ENCODE measurements around the gene NAV2.

Gene NAV2

GRCh38 chr11:19740586-19740985 is 27.9 kb downstream of the NAV2 start:
- no peak for DNase-seq (ENCODE audit: low read depth in 2 of 2)

- DNase-seq (ENCODE audit: low read depth in 2 of 2), result peak; percentile 40 to 41
Observed at GRCh38 chr11:19742588-19743292, 30.1 kb downstream of the NAV2 start.

- DNase-seq (ENCODE audit: low read depth in 2 of 2), result no peak
Observed at GRCh38 chr11:19743622-19744021, 31.0 kb downstream of the NAV2 start.

- DNase-seq (ENCODE audit: low read depth in 2 of 2), result no peak
Observed at GRCh38 chr11:19744130-19744529, 31.5 kb downstream of the NAV2 start.

- no peak for DNase-seq (ENCODE audit: low read depth in 2 of 2)
Observed at GRCh38 chr11:19746086-19746485, 33.4 kb downstream of the NAV2 start.

GRCh38 chr11:19747634-19748033 is 35.0 kb downstream of the NAV2 start:
- DNase-seq (ENCODE audit: low read depth in 2 of 2), result no peak

DNA sequence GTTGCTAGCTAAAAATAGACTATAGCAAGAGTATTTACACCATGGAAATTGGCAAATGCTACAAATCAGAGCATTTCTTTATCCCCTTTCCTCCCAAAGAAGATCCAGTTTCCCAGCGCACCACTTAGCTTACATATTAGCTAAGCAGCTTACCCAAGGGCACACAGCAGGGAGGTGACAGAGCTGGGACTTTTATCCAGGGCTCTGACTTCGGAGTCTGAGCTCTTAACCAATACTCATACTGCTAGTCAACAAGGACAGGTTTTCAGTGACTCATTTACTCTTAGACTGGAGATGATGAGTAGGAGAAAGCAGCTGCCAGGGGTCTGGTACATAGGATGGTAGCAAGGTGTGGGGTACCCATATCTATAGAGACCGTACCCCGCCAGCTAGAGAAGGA is 38.4 kb downstream of the NAV2 start:
- DNase-seq (ENCODE audit: low read depth in 2 of 2), result no peak

DNA sequence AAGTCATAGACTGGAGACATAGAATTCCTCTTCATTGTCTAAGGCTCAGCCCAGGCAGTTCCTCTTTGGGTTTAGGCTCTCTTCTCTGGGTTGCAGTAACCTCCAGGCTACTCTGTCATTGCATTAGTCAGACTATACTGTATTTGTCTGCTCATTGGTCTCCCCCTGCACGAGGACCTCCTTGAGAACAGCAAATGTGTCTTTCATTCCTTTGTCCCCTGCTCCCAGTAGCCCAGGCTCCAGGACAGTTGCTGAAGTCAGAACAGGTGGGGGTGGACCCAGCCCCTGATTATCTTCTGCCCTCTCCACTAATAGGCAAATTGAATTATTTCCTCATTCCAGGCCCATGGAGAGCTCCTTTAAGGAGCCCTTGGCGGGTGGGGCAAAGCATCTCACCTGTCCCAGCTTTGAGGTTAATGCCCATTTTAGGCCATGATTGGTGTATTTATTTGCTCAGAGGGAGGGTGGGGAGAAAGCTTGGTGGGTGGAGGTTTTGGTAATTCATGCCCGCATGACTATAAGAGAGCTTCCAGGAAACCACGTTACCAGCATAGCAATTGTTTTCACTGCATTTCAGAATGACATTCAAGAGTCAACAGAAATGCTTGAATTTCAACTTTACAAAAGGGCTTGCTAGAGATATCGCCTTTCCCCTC is 40.9 kb downstream of the NAV2 start:
- DNase-seq (ENCODE audit: low read depth in 2 of 2), result no peak

DNA sequence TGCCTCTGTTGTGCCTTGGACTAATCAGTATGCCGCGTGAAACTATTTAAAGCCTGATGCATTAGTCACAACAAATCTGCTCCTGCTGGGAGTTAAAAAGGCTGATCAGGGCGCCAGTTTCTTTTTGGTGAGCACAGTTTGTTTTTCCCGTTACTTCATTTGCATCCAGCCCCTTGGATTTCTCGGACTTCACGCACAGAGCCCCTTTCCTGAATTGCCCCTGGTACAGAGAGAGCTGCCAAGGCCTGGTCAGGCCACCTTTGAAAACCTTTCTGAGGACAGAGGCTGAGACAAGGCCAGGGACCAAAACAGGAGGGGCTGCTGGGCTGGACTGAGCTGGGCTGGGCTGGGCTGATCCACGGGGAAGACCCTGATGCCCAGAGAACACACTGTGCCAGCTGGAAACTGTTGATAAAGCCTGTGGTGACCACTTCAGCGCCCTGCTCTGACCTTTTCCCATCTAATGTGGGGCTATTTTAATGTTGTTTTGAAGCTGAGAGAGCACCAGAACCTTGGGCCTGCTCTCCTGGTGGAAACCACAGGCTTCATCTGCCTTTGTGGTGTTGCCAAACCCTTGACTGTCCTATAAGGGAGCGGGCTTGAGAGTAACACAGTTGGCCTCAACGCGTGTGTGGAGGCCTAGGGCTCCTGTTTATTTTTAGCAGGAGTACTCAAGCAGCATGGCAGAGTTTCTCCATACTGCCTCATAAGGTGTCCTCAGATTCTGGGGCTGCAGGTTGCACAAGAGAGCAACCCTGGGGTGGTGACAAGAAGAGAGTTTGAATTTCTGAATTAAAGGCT is 44.2 kb downstream of the NAV2 start:
- no peak for DNase-seq (ENCODE audit: low read depth in 2 of 2)

- DNase-seq (ENCODE audit: low read depth in 2 of 2), result no peak
Observed at GRCh38 chr11:19759389-19759788, 46.8 kb downstream of the NAV2 start.

GRCh38 chr11:19762266-19762665 is 49.6 kb downstream of the NAV2 start:
- DNase-seq (ENCODE audit: low read depth in 2 of 2), result no peak

GRCh38 chr11:19763330-19763729 is 50.7 kb downstream of the NAV2 start:
- no peak for DNase-seq (ENCODE audit: low read depth in 2 of 2)

GRCh38 chr11:19766206-19766605 is 53.6 kb downstream of the NAV2 start:
- DNase-seq (ENCODE audit: low read depth in 2 of 2), result no peak

DNA sequence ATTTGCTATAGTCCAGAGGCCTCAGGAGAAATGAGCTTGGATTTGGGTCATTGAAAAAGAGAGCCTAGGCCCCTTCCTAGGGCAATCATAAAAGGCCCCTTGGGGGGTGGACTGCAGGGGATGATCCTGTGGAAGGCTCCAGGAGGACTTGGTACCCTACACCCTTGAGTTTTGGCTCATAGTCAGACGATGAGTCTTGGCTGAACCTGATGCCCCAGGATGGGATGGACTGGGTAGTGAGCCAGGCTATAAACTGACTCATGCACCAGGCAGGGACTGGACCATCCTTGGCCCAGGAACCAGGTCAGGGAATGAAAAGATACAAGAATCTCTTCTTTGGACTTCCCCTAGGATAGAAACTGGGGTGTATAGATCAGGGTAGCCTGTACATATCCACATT is 54.2 kb downstream of the NAV2 start:
- no peak for DNase-seq (ENCODE audit: low read depth in 2 of 2)

GRCh38 chr11:19767627-19768151 is 55.1 kb downstream of the NAV2 start:
- no peak for DNase-seq (ENCODE audit: low read depth in 2 of 2)

GRCh38 chr11:19768197-19768596 is 55.6 kb downstream of the NAV2 start:
- DNase-seq (ENCODE audit: low read depth in 2 of 2), result no peak

DNA sequence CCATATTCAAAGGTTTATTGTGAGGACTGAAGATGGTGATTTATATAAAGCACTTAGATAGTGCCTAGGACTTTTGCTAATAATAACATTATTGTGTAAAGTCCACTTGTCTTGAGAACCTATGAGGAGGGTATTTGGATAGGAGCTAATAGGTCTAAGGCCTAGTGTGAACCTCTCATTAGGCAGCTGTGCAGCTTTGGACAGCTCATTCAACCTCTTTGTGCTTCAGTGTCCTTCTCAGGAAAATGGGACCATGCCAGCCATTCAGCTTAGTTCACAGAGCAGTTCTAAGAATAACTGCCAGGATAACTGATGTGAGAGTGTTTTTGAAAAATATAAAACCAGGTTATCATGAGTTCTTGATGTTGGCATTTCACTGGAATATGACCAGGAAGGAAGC is 56.2 kb downstream of the NAV2 start:
- DNase-seq (ENCODE audit: low read depth in 2 of 2), result no peak

- DNase-seq (ENCODE audit: low read depth in 2 of 2), result no peak
Observed at GRCh38 chr11:19769820-19770219, 57.2 kb downstream of the NAV2 start.

DNA sequence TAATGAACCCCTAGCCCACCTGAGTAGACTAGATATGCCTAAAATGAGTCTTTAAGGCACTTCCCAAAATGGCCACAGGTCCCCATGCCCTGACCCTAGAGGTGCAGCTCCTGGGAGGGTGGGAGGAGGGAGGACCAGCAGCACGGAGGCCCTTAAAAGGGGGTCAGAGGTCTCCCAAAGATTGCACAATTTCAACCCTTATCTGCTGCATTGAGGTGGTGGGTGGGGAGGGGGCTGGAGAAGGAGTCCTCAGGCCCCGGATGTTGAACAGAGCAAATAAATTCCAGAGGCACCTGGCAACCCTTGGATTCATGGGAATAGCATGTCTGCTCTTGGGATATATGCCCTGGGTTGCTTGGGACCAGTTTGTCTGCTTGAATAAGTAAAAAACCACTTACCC is 57.6 kb downstream of the NAV2 start:
- DNase-seq (ENCODE audit: low read depth in 2 of 2), result no peak

DNA sequence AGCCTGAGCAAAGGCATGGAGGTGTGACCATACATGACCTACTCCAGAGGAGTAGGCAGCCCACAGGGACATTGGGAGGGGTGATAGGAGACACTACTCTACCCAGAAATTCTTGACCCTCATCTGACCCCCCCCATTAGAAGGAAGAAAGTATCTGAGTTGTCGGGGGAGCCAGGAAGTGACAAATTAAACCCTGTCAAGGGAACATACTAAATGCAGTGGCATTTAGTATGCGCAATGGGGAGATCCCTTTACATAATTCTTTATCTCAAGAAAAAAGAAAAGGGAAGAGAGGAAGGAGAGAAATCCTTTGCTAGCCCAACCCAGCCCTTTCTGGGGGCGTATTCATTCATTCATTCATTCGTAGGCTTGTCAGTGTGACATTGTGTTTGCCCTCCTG is 58.8 kb downstream of the NAV2 start:
- DNase-seq (ENCODE audit: low read depth in 2 of 2), result no peak

DNA sequence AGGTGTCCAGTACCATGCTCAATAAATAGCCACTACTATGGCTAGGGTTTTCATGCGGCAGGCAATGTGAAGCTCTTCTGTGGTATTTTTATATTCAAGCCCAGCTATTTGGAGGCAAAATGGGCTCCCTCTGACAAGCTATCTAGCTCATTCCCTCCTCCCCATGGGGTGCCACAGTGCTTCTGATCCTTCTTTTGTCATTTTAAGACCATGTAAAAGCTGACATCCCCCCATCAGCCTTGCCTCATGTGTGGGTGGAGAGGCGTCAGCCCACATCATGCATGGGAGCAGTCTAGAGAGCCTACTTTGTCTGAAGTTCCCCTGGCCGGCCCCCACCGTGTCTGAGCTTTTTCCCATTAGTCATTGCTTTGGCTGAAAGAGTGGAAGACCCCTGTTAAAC is 59.8 kb downstream of the NAV2 start:
- DNase-seq (ENCODE audit: low read depth in 2 of 2), result no peak

DNA sequence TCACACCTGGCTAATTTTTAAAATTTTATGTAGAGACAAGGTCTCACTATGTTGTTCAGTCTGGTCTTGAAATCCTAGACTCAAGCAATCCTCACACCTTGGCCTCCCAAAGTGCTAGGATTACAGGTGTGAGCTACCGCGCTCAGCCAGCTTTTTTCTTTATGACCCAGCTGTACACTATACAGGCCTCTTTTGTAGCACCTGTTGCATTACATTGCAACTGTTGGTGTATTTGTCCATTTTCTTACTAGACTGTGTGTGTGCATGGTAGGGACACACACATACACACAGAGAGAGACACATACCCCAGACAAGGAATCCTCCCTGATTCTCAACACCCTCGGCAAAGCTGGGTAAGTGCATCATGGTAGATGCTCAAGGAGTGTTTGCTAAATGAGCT is 61.7 kb downstream of the NAV2 start:
- no peak for DNase-seq (ENCODE audit: low read depth in 2 of 2)
